ENCODE data around the gene NIPAL1.

- TF ChIP-seq CTCF (IDR thresholded peaks at IDR 0.05) (no peak), POLR2A (IDR thresholded peaks at IDR 0.05) (no peak)
These were observed 13.9 kb downstream of the NIPAL1 start for GRCh38 chr4:48030470-48030869.

Measured in esophagus squamous epithelium (tissue), 4 donors.